Activated CD8-positive, alpha-beta memory T cell treated with anti-CD3 and anti-CD28 coated beads for 36 hours (primary cell): Measurements from ENCODE around the gene CHRNA4. TPM values are rescaled to one million over a fixed set of nuclear protein-coding genes. Genes with fewer than 3 reads are reported as not detected.

ENCODE experiments used
- CTCF ChIA-PET: fragments of 350-600 bp; sonication (Branson Sonifier 250); formaldehyde crosslinking; loops from one replicate; lab custom pipeline; 2021; ENCODE audit warnings: antibody characterized with exemption; lab: Charles Lee
- POLR2A ChIA-PET: fragments of 350-600 bp; sonication (Branson Sonifier 250); formaldehyde crosslinking; loops from one replicate; lab custom pipeline; 2021; ENCODE audit warnings: antibody characterized with exemption; lab: Charles Lee
- total RNA-seq, 2 experiments: library from RNA; stranded (reverse); gene quantifications; one replicate each; pipeline ENCODE4 v1.2.3, GENCODE V29; 2021

The CHRNA4 gene
- not detected for total RNA-seq

DNA sequence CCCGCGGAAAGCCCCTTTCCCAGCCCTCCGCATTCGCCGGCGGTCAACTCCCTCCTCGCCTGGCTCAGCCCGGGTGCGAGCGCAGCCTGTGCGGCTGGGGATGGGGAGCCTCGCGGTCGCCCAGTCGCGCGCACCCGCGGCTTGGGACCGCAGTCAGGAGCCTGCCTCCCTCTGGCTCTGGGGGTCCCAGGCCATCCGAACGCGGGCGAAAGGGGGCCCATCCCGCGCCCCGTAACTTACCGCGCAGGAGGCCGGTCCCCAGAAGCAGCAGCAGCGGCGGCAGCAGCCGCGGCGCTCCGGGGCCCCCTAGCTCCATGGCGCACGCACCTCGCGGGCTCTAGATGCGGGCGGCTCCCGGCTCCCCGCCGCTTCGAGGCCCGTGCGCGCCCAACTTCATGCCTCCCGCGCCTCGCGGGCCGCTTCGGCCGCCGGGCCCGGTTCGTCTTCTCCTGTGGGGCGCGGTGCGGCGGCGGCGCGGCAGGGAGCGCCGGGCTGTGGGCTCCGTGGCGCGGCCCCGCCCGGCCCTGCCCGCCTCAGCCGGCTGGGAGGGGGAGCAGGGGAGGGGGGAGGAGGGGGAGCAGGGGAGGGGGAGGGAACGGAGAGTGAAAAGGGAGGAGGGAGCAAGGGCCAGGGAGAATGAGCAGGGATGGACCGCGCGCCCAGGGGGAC, at the start of gene CHRNA4:
TSS of gene CHRNA4 (minus strand) at position 500 of the 669 bp plus-strand sequence. CDS start at position 316, 184 bp downstream.
- ChIA-PET POLR2A (no interaction called here), CTCF (no interaction called here)

DNA sequence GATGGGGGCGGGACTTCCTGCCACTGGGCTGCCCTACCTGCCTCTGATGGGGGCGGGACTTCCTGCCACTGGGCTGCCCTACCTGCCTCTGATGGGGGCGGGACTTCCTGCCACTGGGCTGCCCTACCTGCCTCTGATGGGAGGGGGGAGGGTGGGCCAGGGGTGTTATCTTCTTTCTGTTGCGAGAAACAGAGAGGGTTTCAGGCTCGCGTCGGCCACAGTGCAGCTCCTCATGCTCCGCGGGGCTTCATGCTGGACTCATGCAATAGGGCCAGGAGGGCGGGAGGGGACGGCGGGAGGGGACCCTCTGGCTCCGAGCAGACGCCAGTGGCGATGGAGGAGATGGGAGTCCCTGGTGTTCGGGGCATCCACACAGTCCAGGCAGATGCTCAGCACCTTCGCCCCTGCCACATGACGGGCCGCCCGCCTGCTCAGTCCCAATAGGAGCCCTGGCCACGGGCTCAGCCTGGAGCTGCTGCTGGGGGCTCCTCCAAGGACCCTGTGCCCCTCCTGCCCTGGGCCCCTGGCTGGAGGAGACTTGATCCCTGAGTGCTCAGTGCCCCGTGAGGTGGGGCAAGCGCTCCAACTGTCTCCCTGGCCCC, 48.8 kb upstream of the CHRNA4 start:
- POLR2A ChIA-PET, result no interaction called here
- CTCF ChIA-PET, result no interaction called here

DNA sequence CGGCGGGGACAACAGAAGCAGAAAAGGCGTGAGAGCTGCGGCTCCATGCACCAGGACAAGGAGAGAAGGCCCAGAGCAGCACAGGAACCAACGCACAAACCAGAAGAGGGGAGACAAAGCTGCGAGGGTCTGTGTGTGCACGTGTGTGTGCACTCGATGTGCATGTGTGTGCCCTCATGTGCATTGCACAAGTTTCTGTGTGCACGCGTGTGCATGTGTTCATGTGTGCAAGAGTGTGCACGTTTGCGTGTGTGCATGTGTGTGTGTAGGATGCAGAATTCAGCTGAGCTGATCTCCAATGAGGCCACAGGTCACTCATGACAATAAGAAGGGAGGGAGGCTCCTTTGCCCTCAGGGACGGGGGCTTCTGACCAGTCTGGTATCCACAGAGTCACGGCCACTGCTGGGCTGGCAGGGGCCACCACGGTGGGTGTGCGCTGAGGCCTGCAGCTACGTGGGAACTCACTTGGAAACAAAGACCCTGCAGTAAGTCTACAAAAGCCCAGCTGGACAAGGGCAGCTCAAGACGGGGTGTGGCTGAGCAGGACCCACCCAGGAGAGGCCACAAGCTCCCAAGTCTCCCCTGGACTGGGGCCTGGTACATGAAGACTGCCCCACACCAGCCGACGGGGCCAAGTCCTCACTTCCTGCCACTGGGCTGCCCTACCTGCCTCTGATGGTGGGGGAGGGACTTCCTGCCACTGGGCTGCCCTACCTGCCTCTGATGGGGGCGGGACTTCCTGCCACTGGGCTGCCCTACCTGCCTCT, 48.1 kb upstream of the CHRNA4 start:
- CTCF ChIA-PET, result no interaction called here
- POLR2A ChIA-PET, result no interaction called here

GRCh38 chr20:63408684-63409046, 47.5 kb upstream of the CHRNA4 start:
- POLR2A ChIA-PET, result no interaction called here
- CTCF ChIA-PET, result no interaction called here

DNA sequence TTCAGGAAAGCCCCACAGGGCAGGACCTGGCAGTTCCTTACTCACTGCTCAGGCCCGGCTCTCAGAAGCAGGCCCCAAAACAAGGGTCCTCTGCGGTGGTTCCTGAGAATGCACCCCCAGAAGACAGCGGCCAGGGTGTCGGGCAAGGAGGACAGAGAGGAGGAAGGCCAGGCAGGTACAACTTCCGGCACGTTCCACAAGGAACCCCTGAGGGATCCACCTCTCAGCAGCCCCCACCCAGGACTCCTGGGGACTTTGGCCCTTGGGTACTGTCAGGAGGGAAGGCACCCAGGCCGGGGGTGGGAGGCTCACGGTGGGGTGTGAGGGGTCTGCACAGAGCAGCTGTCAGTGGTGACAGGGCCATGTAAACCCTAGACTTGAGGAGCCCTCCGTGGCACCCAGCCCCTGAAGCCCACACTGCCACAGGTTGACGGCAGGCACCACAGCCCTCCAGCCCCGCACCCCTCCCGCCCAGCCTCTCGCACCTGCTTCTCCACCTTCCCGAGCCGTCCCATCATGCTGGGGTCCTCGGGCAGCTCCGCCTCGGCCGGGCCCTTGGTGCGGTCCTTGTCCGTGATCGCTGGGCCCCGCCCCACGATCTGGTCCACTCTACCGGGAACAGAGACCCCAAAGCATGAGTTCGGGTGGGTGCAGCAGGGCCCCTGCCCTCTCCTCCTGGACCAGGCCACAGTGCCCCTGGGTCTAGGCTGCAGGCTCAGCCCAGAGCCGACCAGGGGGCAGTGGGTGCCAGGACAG, 47.0 kb upstream of the CHRNA4 start:
- ChIA-PET POLR2A (no interaction called here), CTCF (no interaction called here)

DNA sequence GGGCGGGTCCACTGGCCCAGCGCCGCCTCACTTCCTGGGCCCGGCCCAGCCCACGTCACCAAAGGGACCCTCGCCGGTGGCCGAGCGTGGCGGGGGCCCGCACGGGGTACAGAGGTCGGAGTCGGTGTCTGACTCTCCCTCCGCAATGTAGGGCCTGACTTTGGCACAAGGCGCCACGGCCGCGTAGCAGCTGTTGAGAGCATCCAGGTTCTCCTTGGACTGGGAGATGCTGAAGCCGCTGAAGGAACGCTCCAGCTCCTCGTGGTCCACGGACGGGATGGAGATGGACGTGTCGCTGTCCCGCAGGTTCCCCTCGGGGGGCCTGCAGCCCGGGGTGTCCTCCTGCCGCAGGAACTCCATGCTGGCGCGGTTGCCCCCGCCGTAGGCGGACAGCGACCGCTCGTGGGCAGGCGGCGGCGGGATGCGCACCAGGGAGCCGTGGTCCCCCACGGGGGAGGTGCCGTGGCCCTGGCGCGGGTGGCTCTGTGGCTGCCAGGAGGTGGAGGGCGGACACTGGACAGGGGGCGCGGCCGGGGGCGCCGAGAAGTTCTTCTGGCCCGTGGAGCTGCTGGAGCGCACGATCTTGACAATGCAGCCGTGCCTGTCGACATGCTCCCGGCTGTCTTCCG, 45.6 kb upstream of the CHRNA4 start:
- ChIA-PET POLR2A (no interaction called here), CTCF (interaction anchor here (0.6 kb wide), 1 partner anchor 439 kb away, joined by 4 read pairs; no protein-coding TSS in a partner anchor)

GRCh38 chr20:63406011-63406410, 44.9 kb upstream of the CHRNA4 start:
- POLR2A ChIA-PET, result no interaction called here
- CTCF ChIA-PET, result no interaction called here

DNA sequence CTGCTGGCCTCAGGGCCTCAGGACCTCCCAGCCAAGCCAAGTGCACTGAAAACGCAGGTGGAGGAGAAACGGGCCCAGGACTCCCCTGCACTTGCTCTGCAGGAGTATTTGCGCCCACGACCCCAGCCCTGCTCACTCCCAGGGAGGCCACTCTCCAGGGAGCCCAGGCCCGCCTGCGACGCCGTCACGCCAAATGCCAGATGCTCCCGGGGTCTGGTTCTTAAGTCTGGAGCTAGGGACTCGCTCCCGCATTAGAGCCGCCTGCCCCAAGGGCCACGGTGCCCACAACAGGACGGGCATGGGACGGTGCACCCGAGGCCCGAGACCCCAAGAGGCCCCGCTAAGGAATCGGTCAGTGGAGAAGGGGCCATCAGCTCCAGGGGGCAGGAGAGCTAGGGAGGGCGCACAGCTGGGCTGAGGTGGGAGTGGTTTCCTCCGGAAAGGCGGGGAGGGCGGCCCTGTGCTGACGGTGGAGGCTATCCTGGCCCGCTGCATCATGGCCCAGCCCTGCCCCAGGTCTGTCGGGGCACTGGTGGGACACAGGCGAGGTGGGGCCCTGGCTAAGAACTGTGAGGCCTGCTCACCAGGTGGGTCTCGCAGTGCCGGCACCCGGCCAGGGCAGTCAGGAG, 44.1 kb upstream of the CHRNA4 start:
- CTCF ChIA-PET, result no interaction called here
- POLR2A ChIA-PET, result no interaction called here

DNA sequence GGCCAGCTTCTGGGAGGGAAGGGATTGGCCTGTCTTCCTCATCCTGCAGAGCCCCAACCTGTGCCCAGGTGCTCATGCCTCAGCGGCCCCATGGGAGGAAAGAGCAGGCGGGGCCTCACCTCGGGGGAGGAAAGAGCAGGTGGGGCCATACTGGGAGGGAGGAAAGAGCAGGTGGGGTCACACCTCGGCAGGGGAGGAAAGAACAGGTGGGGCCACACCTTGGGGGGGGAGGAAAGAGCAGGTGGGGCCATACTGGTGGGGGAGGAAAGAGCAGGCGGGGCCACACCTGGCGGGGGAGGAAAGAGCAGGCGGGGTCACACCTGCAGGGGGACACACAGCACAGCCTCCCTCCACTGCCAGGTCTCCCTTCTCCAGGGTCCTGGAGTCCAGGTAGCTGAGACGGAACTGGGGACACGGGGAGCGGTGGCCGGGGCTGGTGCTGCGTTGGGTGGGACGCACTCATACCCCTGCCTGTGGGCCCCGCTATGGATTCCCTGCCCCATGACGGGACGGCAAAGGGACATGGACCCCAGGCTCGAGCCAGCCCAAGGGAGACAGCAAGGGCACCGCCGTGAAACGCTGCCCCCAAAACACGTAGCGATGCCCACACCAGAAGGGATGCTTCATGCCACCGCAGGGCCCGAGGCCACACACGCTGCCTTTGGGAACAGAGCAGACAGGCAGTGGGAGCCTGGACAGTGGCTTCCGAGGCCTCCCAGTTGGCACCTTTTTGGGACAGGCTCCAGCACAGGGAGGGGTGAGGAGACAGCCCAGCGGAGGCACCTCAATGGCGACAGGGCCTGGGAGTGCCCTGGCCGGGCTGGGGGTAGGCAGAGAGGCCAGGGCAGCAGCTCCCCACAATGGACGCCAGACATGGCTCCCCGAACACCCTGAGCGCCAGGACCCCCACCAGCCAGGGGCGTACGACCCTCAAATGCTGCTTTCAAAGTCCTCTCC, 43.3 kb upstream of the CHRNA4 start:
- CTCF ChIA-PET, result no interaction called here
- POLR2A ChIA-PET, result no interaction called here

DNA sequence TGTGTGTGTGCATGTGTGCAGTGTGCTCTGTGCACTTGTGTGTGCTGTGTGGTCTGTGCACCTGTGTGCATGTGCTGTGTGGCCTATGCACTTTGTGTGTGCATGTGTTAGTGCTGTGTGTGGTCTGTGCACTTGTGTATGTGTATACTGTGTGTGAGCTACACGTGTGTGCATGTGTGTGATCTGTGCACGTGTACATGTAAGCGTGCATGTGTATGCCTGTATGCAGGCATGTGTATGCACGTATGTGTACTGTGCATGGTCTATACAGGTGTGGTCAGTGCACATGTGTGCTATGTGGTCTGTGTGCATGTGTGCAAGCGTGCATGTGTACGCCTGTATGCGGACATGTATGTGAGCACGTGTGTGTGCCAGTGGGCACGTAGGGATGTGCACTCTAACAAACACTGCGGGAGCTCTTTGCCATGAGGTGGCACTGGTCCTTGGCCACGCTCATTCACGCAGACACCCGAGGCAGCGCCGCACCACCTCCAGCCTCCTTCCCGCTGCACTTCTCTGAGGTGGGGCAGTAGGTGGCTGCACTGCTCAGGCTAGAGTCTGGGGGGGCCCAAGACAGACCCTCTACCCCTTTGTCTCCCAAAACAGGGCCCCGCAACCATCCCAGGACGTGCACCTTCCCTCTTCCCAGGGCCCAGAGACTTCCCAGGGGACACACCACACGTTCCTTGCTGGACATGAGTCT, 42.4 kb upstream of the CHRNA4 start:
- CTCF ChIA-PET, result no interaction called here
- POLR2A ChIA-PET, result no interaction called here

DNA sequence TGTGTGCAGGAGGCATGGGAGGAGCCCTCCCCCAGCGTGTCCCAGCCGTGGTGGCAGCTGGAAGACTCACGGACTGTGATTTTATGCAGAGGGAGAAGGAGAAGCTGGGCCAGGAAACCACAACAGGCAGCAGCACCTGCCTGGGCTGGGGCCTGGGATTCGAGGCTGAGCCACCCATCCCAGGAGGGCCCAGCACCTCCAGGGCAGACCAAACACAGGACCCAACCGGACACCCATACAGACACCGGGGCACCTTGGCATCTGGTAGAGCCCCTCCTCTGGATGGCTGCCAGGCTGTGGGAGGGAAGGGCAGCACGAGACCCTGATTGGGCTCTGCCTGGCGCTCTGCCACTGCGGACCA, 41.7 kb upstream of the CHRNA4 start:
- ChIA-PET POLR2A (no interaction called here), CTCF (no interaction called here)

- CTCF ChIA-PET, result no interaction called here
- POLR2A ChIA-PET, result no interaction called here
Measured at GRCh38 chr20:63402181-63402859, 41.2 kb upstream of the CHRNA4 start.

GRCh38 chr20:63401384-63402110, 40.4 kb upstream of the CHRNA4 start:
- ChIA-PET CTCF (no interaction called here), POLR2A (no interaction called here)

DNA sequence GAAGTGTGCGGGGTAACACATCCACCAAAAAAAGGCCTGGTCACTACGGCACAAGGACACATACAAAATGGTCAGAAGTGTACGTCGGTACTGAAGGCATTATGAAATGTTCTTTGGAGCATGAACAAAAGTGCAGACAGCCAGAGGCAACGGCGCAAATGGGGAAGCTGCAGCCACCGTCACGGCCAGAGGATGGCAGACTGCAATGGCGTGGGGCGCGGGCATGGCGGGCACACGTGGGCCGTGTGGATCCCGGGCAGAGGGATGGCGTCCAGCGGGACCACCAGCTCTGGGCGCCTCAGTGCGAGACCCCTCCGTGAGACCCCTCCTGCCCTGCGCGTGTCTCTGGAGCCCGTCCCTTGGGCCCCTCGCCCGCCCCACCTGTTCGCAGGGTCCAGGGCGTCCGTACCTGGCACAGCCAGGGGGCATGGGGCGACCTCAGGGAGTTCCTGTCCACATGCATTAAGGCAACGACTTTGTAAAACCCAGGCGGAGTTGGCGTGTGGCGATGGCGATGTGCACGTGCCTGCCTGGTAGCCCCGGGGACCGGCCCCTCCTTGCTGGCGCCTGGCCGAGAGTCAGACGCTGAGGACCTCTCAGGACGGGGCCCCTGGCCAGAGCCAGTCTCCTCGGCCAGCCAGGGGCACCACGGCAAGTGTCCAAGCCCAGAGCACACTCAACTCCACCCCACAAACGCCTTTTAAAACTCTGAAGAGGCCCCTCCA, 39.5 kb upstream of the CHRNA4 start:
- ChIA-PET POLR2A (no interaction called here), CTCF (no interaction called here)

GRCh38 chr20:63399596-63400375, 38.6 kb upstream of the CHRNA4 start:
- POLR2A ChIA-PET, result no interaction called here
- CTCF ChIA-PET, result no interaction called here
